Caco-2 (cell line): Measurements from ENCODE around the gene ELP5. TPM values are rescaled to one million over a fixed set of nuclear protein-coding genes. Genes with fewer than 3 reads are reported as not detected.
A peak's percentile ranks its signal among the peaks of the same experiment; 100 is the strongest.

Source experiments
- BruUV-seq: library from RNA; stranded (reverse); fragments of 400-500 nt; replicated peaks from 2 replicates; lab custom pipeline; 2021; lab: Mats Ljungman, UMichigan
- CTCF ChIA-PET: fragments of 300-600 bp; sonication (Branson Sonifier 250); formaldehyde crosslinking; loops from one replicate; lab custom pipeline; 2022; ENCODE audit warnings: antibody characterized with exemption; lab: Charles Lee
- POLR2A ChIA-PET: fragments of 300-600 bp; sonication (Branson Sonifier 250); formaldehyde crosslinking; loops from one replicate; lab custom pipeline; 2022; ENCODE audit warnings: antibody characterized with exemption; lab: Charles Lee
- DNase-seq, 2 experiments: peaks; one replicate each; pipeline versions ENCODE4 v3.0.0 to v3.0.0-alpha.2; 2020 to 2022
- H3K27me3 ChIP-seq: replicated peaks from 2 replicates; pipeline ENCODE4 v1.6.0; 2011; ENCODE audit warnings: low read length; ENCODE audit not compliant: control insufficient read depth, insufficient read depth
- H3K36me3 ChIP-seq: 2 replicates; pipeline ENCODE4 v1.5.1; 2011; ENCODE audit warnings: low read length; ENCODE audit not compliant: control insufficient read depth, insufficient read depth
- H3K4me1 ChIP-seq: fragments of 250-450 bp; sonication (Bioruptor Pico); 2 replicates; pipeline ENCODE4 v1.5.1; 2020; ENCODE audit warnings: mild to moderate bottlenecking
- H3K4me3 ChIP-seq: 2 replicates; pipeline ENCODE4 v1.5.1; 2011; ENCODE audit warnings: low read depth, mild to moderate bottlenecking, control low read depth, low read length
- H3K9me3 ChIP-seq: fragments of 250-450 bp; sonication (Bioruptor Pico); 2 replicates; pipeline ENCODE4 v1.5.1; 2020; ENCODE audit warnings: mild to moderate bottlenecking, moderate library complexity
- H3K27ac Mint-ChIP-seq: one replicate; pipeline ENCODE4 v1.8.0; 2022; ENCODE audit warnings: mixed read lengths; ENCODE audit not compliant: unreplicated experiment
- H3K27me3 Mint-ChIP-seq: one replicate; pipeline ENCODE4 v1.8.0; 2022; ENCODE audit warnings: mixed read lengths; ENCODE audit not compliant: insufficient read depth, unreplicated experiment
- H3K36me3 Mint-ChIP-seq: one replicate; pipeline ENCODE4 v1.8.0; 2022; ENCODE audit warnings: mild to moderate bottlenecking, mixed read lengths; ENCODE audit not compliant: insufficient read depth, unreplicated experiment
- H3K4me1 Mint-ChIP-seq: one replicate; pipeline ENCODE4 v1.8.0; 2022; ENCODE audit warnings: low read depth, mixed read lengths; ENCODE audit not compliant: unreplicated experiment
- H3K4me3 Mint-ChIP-seq: one replicate; pipeline ENCODE4 v1.8.0; 2022; ENCODE audit warnings: mild to moderate bottlenecking, moderate library complexity, mixed read lengths; ENCODE audit not compliant: unreplicated experiment
- H3K9me3 Mint-ChIP-seq: one replicate; pipeline ENCODE4 v1.8.0; 2022; ENCODE audit warnings: mixed read lengths; ENCODE audit not compliant: unreplicated experiment
- intact Hi-C: fragments of 100-400 bp; cut with micrococcal nuclease; formaldehyde crosslinking; loops from one replicate; pipeline ENCODE4 v1.10.0; 2022; ENCODE audit not compliant: unreplicated experiment
- total RNA-seq: library from RNA; stranded (reverse); gene quantifications from 2 replicates; pipeline ENCODE4 v1.2.3, GENCODE V29; 2022
- TF ChIP-seq, protein P1 (sequence below), 2 experiments: fragments of 200-600 bp in 1 of 2; IDR thresholded peaks; 1 replicate in 1 of 2; 2 replicates in 1 of 2; pipeline versions ENCODE4 v1.5.1 to v1.8.0; 2011 to 2022; ENCODE audit warnings: antibody characterized with exemption in 1 of 2, control low read depth in 1 of 2, inconsistent platforms in 1 of 2, low read depth in 1 of 2, low read length in 1 of 2, mild to moderate bottlenecking in 1 of 2, moderate library complexity in 1 of 2; ENCODE audit not compliant: insufficient read depth in 1 of 2, severe bottlenecking in 1 of 2, unreplicated experiment in 1 of 2

Gene ELP5
- total RNA-seq, 1 experiment from 2014 or later = 43.2 TPM

DNA sequence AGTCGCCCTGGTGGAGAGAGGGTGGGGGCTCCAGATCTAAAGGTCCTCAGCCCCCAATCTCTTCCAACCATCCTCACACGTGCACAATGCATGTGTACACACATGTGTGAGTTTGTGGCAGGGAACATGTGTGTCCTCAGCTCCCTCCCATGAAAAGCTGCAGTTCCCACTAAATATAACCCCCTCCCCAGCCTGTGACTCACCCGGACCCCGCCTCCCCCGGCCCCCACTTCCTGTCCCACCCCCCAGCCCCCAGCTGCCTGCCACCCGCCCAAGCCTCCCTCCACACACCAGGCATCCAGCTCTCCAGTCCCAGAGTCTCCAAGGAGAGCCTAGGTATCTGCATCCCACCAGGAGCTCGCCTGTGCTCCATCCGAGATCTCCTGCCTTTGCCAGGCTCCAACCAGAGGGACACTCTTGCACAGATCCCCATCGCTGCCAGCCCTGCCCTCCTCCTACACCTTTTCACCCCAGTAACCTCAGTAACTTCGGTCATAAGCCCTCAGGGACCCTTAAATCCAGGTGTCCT is 36.3 kb upstream of the ELP5 start:
- Histone ChIP-seq H3K27me3 (no peaks in the 10 kb centered on the region), H3K4me3 (no peak overlapping the region), H3K4me1 (peaks cover 7% of the 10 kb centered on the region), H3K9me3 (no peaks in the 10 kb centered on the region), H3K36me3 (no peaks in the 10 kb centered on the region)
- Mint-ChIP-seq H3K4me1 (peaks cover 5% of the 10 kb centered on the region), H3K9me3 (no peaks in the 10 kb centered on the region), H3K4me3 (peak overlapping the region; percentile 80), H3K27me3 (no peaks in the 10 kb centered on the region), H3K27ac (no peak overlapping the region), H3K36me3 (peaks cover 36% of the 10 kb centered on the region)
- ChIA-PET CTCF (interaction anchor here (2.9 kb wide), 1 partner anchor 170 kb away, joined by 13 read pairs; no protein-coding TSS in a partner anchor), POLR2A (no interaction called here)
- intact Hi-C loops = no loop called here
- TF ChIP-seq, protein P1, sequence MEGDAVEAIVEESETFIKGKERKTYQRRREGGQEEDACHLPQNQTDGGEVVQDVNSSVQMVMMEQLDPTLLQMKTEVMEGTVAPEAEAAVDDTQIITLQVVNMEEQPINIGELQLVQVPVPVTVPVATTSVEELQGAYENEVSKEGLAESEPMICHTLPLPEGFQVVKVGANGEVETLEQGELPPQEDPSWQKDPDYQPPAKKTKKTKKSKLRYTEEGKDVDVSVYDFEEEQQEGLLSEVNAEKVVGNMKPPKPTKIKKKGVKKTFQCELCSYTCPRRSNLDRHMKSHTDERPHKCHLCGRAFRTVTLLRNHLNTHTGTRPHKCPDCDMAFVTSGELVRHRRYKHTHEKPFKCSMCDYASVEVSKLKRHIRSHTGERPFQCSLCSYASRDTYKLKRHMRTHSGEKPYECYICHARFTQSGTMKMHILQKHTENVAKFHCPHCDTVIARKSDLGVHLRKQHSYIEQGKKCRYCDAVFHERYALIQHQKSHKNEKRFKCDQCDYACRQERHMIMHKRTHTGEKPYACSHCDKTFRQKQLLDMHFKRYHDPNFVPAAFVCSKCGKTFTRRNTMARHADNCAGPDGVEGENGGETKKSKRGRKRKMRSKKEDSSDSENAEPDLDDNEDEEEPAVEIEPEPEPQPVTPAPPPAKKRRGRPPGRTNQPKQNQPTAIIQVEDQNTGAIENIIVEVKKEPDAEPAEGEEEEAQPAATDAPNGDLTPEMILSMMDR (IDR thresholded peaks at IDR 0.05; ENCODE audit: insufficient read depth in 1 of 2, low read depth in 1 of 2, low read length in 1 of 2, severe bottlenecking in 1 of 2, unreplicated experiment in 1 of 2) = no peak
- DNase-seq = no peak
- BruUV-seq = no TSS peak

DNA sequence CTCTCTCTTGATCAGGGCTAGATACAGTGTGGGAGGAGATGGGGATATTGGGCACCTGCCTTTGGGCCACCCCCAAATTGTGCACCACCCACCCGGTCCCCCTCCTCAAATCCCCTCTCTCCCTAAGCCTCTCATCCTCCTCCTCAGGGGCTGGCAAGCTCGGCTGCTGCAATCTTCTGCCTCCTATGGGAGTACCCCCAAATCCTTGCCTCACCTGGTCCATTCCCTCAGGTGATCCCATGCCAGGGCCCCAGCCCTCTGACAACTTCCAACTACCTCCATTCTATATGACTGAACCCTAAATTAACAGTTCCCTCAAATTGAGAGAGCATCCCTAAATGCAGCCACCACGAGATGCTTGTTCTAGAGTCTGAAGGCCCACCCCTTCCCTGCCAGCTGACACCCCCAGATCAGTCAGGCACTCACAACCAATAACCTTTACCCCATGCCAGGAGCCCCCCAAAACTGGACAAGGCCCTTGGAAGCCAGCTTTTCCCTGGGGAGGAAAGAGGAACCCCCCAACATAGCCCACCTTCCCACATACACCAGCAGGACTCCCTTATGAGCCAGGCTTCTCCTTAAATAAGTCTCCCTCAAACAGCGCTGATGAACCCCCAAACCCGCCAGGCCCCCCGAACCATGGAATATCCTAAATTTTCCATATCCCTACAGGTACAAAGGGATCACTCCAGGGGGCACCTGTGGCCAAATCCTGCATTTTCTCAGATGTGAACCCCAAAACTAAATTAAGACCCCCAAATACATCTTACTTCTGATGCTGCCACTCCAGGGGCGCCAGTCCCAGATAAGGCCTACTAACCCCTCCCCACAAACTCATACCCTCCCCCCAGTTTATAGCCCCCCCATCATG is 35.5 kb upstream of the ELP5 start:
- intact Hi-C loops = no loop called here
- H3K4me1 ChIP-seq = peaks cover 10% of the 10 kb centered on the region
- H3K9me3 ChIP-seq = no peaks in the 10 kb centered on the region
- no peaks in the 10 kb centered on the region for H3K27me3 Mint-ChIP-seq
- H3K4me3 Mint-ChIP-seq = peak overlapping the region; percentile 21
- no peaks in the 10 kb centered on the region for H3K36me3 ChIP-seq
- peaks cover 43% of the 10 kb centered on the region for H3K36me3 Mint-ChIP-seq
- ChIA-PET POLR2A (no interaction called here), CTCF (no interaction called here)
- DNase-seq = no peak
- no peak overlapping the region for H3K27ac Mint-ChIP-seq
- H3K4me3 ChIP-seq = no peak overlapping the region
- no peaks in the 10 kb centered on the region for H3K27me3 ChIP-seq
- H3K9me3 Mint-ChIP-seq = no peaks in the 10 kb centered on the region
- peaks cover 5% of the 10 kb centered on the region for H3K4me1 Mint-ChIP-seq
- no TSS peak for BruUV-seq
- TF ChIP-seq, protein P1 (IDR thresholded peaks at IDR 0.05; ENCODE audit: insufficient read depth in 1 of 2, low read depth in 1 of 2, low read length in 1 of 2, severe bottlenecking in 1 of 2, unreplicated experiment in 1 of 2) = no peak

- no peak overlapping the region for H3K4me3 Mint-ChIP-seq
- no peak overlapping the region for H3K27ac Mint-ChIP-seq
- POLR2A ChIA-PET = interaction anchor here (0.5 kb wide), 1 partner anchor 130 kb away, joined by 17 read pairs; no protein-coding TSS in a partner anchor
These were observed 34.7 kb upstream of the ELP5 start for GRCh38 chr17:7217113-7217987.

More at GRCh38 chr17:7217113-7217987, 34.7 kb upstream of the ELP5 start:
- Histone ChIP-seq H3K4me3 (no peak overlapping the region), H3K9me3 (no peaks in the 10 kb centered on the region), H3K36me3 (no peaks in the 10 kb centered on the region), H3K27me3 (no peaks in the 10 kb centered on the region), H3K4me1 (peaks cover 10% of the 10 kb centered on the region)
- CTCF ChIA-PET = no interaction called here
- Mint-ChIP-seq H3K27me3 (no peaks in the 10 kb centered on the region), H3K36me3 (peaks cover 52% of the 10 kb centered on the region), H3K4me1 (peaks cover 5% of the 10 kb centered on the region), H3K9me3 (no peaks in the 10 kb centered on the region)
- TF ChIP-seq, protein P1 (IDR thresholded peaks at IDR 0.05; ENCODE audit: insufficient read depth in 1 of 2, low read depth in 1 of 2, low read length in 1 of 2, severe bottlenecking in 1 of 2, unreplicated experiment in 1 of 2) = no peak
- intact Hi-C loops = no loop called here
- no peak for DNase-seq
- BruUV-seq = no TSS peak
